Measurements from ENCODE around the gene C1QTNF3. TPM values are rescaled to one million over a fixed set of nuclear protein-coding genes. Genes with fewer than 3 reads are reported as not detected.

The C1QTNF3 gene
- total and polyA plus RNA-seq, 2 donors (not counting 3 experiments of a cell fraction or from before 2014, with no cell fraction given), result 1.6 TPM

DNA sequence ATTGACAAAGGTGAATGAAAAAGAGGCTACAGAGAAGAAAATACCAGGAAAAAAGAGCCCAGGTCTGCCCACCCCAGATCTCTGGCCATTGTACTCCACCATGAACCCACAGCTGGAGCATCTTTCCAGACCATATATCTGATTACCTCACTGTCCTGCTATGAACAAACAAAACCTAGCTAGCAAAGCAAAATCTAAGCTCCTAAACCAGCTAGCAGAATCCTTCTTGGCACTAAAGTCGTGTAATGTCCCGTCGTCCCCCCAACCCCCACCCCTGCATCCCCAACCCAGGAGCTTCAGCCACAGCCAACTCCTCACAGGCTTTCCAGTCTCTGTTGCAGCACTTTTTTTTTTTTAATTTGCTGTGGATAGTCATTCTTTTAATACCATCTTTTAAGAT is 2.5 kb downstream of the C1QTNF3 start:
- no peak for DNase-seq (ENCODE audit: low read depth, low spot score)
- H3K36me3 ChIP-seq (ENCODE audit: control insufficient read depth in 2 of 2, extremely low read depth in 1 of 2, insufficient read depth in 2 of 2, low read length in 2 of 2), result no peaks in the 10 kb centered on the region
- H3K4me2 ChIP-seq (ENCODE audit: insufficient read depth, low read length), result no peak overlapping the region
- ChIA-PET POLR2A (no interaction called here), CTCF (no interaction called here)
- no peak overlapping the region for H2AFZ ChIP-seq (ENCODE audit: low read depth, low read length)
- H3K9me1 ChIP-seq (replicated peaks; ENCODE audit: control insufficient read depth, extremely low read depth, insufficient read depth, low read length), result no peaks in the 10 kb centered on the region
- no peaks in the 10 kb centered on the region for H3K9me3 ChIP-seq (replicated peaks; ENCODE audit: control insufficient read depth, insufficient read depth, low read length)
- TF ChIP-seq FOS (IDR thresholded peaks at IDR 0.05; ENCODE audit: borderline replicate concordance, insufficient read depth, low read length) (no peak), POLR2A (IDR thresholded peaks at IDR 0.05; ENCODE audit: low read depth, low read length) (no peak), MAX (IDR thresholded peaks at IDR 0.05; ENCODE audit: insufficient read depth, insufficient read length) (no peak), CTCF (IDR thresholded peaks at IDR 0.05; ENCODE audit: extremely low read depth in 1 of 2, insufficient read depth in 1 of 2, low read depth in 1 of 2, low read length in 2 of 2) (no peak), MYC (IDR thresholded peaks at IDR 0.05; ENCODE audit: low read depth, low read length) (no peak), EZH2 (IDR thresholded peaks at IDR 0.05; ENCODE audit: borderline replicate concordance, low read depth, low read length, severe bottlenecking) (no peak), POLR2AphosphoS5 (IDR thresholded peaks at IDR 0.05; ENCODE audit: insufficient read depth, low read depth, low read length) (no peak), JUN (IDR thresholded peaks at IDR 0.05; ENCODE audit: borderline replicate concordance, insufficient read depth, insufficient read length, low read depth) (no peak), GATA2 (IDR thresholded peaks at IDR 0.05; ENCODE audit: insufficient read depth, insufficient read length, low read depth, low read length) (no peak)
- FAIRE-seq, result no peak
- no peaks in the 10 kb centered on the region for H3K79me2 ChIP-seq (ENCODE audit: control insufficient read depth, insufficient read depth, low read length)
- no peaks in the 10 kb centered on the region for H4K20me1 ChIP-seq (replicated peaks; ENCODE audit: control insufficient read depth, extremely low read depth, insufficient read depth, low read length)
- H3K27ac ChIP-seq (ENCODE audit: insufficient read depth, low read depth, low read length), result no peak overlapping the region
- dilution Hi-C loops (cut with MboI; ENCODE audit: extremely low pct_ligation_motif_present, low sequenced_read_pairs), result no loop called here
- intact Hi-C loops (cut with micrococcal nuclease), result no loop called here
- no peak overlapping the region for H3K4me3 ChIP-seq (replicated peaks in 1 of 3; ENCODE audit: insufficient read depth in 1 of 3, low read depth in 1 of 3, low read length in 3 of 3)
- H3K27me3 ChIP-seq (ENCODE audit: control insufficient read depth in 2 of 2, insufficient read depth in 2 of 2, low read length in 2 of 2), result no peaks in the 10 kb centered on the region
- peaks cover 25% of the 10 kb centered on the region for H3K4me1 ChIP-seq (ENCODE audit: control insufficient read depth, extremely low read depth, insufficient read depth, low read length)
- BruUV-seq (replicated peaks), result no TSS peak
- no peak overlapping the region for H3K9ac ChIP-seq (replicated peaks; ENCODE audit: extremely low read depth, insufficient read depth, low read length)
